Measurements from ENCODE around the gene MTA1. TPM values are rescaled to one million over a fixed set of nuclear protein-coding genes. Genes with fewer than 3 reads are reported as not detected.

Gene MTA1
- total RNA-seq, 4 donors from 2014 or later, result 67.5 to 213 (median 95.3) TPM

GRCh38 chr14:105412771-105413543 lies 6.7 kb upstream of the MTA1 start:
- peaks cover 0 to 25% of the 10 kb centered on the region in 2 donors for H3K27me3 ChIP-seq
- no peak for DNase-seq (ENCODE audit: low spot score in 2 of 2)
- TF ChIP-seq EP300 (IDR thresholded peaks at IDR 0.05), result no peak
- TF ChIP-seq CTCF (IDR thresholded peaks at IDR 0.05), result no peak
- no peak for TF ChIP-seq POLR2A (IDR thresholded peaks at IDR 0.05)
- 82 to 86% methylated on average over 7 to 8 of the region's 8 CpGs for WGBS, 2 donors
- peaks cover 0 to 26% (median 14%) of the 10 kb centered on the region in 4 donors for H3K4me1 ChIP-seq
- H3K9me3 ChIP-seq, result no peaks in the 10 kb centered on the region
- no peak overlapping the region for H3K4me3 ChIP-seq
- no peak overlapping the region for H3K27ac ChIP-seq
- no peaks in the 10 kb centered on the region for H3K36me3 ChIP-seq

DNA sequence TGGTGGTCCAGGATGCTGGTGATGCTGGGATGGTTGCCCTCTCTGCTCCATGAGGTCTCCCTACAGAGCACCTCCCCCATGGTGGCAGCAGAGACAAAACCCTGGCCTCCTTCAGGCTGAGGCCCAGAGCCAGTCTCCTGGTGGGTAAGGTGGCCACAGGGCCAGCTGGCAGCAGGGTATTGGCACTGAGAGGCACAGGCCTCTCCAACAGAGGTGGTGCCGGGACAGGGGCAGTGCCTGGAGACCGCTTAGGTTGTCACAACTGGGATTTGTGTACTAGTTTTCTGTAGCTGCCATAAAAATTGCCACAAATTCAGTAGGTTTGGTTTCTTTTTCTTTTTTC lies 6.1 kb upstream of the MTA1 start:
- 97 to 100% methylated on average over 2 of the region's 2 CpGs for WGBS, 2 donors

GRCh38 chr14:105414456-105415371 lies 4.9 kb upstream of the MTA1 start:
- Histone ChIP-seq H3K9me3 (no peaks in the 10 kb centered on the region), H3K4me1 (peaks cover 0 to 36% (median 21%) of the 10 kb centered on the region in 4 donors), H3K4me3 (peak overlapping the region; percentile 28 to 61 (median 52)), H3K27ac (peak overlapping the region; percentile 5 to 80 (median 62)), H3K36me3 (no peaks in the 10 kb centered on the region), H3K27me3 (peaks cover 0 to 25% of the 10 kb centered on the region in 2 donors)
- peak in 1 of 2 donors; percentile 19 for TF ChIP-seq EP300 (IDR thresholded peaks at IDR 0.05)
- TF ChIP-seq POLR2A (IDR thresholded peaks at IDR 0.05), result peak in 1 of 2 donors; percentile 39
- peak; percentile 74 to 95 (median 95) for TF ChIP-seq CTCF (IDR thresholded peaks at IDR 0.05)
- DNase-seq (ENCODE audit: low spot score in 2 of 2), result peak; percentile 60
- whole genome bisulfite sequencing, 2 donors, result 9 to 11% methylated on average over 55 to 79 of the region's 79 CpGs

More for the DNA sequence above, 6.1 kb upstream of the MTA1 start:
- no peak for DNase-seq (ENCODE audit: low spot score in 2 of 2)
- Histone ChIP-seq H3K27ac (no peak overlapping the region), H3K9me3 (no peaks in the 10 kb centered on the region), H3K4me3 (no peak overlapping the region), H3K36me3 (no peaks in the 10 kb centered on the region), H3K4me1 (peaks cover 0 to 26% (median 14%) of the 10 kb centered on the region in 4 donors), H3K27me3 (peaks cover 0 to 25% of the 10 kb centered on the region in 2 donors)
- TF ChIP-seq POLR2A (IDR thresholded peaks at IDR 0.05) (no peak), EP300 (IDR thresholded peaks at IDR 0.05) (no peak), CTCF (IDR thresholded peaks at IDR 0.05) (no peak)

DNA sequence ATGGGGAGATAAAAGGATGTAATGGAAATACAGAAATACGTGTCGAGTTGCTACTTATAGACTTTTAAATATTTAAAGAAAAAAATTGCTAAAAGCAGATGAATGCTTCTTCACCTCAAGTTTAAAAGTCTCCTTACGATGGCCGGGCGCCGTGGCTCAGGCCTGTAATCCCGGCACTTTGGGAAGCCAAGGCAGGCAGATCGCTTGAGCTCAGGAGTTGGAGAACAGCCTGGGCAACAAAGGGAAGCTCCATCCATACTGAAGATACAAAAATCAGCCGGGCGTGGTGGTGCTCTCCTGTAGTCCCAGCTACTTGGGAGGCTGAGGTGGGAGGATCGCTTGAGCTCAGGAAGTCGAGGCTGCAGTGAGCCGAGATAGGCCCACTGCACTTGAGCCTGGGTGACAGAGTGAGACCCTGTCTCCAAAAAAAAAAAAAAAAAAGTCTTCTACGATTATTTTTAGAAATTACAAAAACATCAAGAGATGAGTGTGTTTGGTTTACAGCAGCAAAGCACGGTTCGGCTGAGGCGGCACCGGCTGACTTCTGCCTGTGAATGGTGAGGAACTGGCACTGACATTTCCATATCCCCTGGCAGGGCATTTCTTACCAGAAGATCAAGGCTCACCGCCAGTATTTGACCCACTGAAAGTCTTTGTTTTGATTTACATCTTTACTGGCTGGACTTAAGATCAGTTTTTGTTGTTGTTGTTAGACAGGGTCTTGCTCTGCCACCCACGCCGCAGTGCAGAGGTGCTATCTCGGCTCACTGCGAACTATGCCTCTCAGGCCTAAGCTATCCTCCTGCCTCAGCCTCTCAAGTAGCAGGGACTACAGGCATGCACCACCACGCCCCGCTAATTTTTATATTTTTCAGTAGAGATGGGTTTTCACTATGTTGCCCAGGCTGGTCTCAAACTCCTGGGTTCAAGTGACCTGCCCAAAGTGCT lies 3.9 kb upstream of the MTA1 start:
- Histone ChIP-seq H3K27me3 (peaks cover 0 to 21% of the 10 kb centered on the region in 2 donors), H3K36me3 (no peaks in the 10 kb centered on the region), H3K4me1 (peaks cover 0 to 38% (median 24%) of the 10 kb centered on the region in 4 donors), H3K9me3 (no peaks in the 10 kb centered on the region), H3K4me3 (peak overlapping the region; percentile 28 to 61 (median 52)), H3K27ac (peak overlapping the region in 3 of 4 donors; percentile 54 to 80 (median 71))
- DNase-seq (ENCODE audit: low spot score in 2 of 2), result no peak
- WGBS, 2 donors, result 86 to 88% methylated on average over 25 of the region's 25 CpGs
- TF ChIP-seq EP300 (IDR thresholded peaks at IDR 0.05) (no peak), CTCF (IDR thresholded peaks at IDR 0.05) (no peak), POLR2A (IDR thresholded peaks at IDR 0.05) (no peak)
